KMS-11 (cell line): ENCODE data around the gene ZNF396.

Source experiments
- H2AFZ ChIP-seq: fragments of 200-600 bp; sonication (generic); 2 replicates; pipeline ENCODE4 v1.6.1; 2016; ENCODE audit warnings: antibody characterized with exemption, mixed run types, low read depth
- H3K27ac ChIP-seq: fragments of 200-600 bp; sonication (generic); 2 replicates; pipeline ENCODE4 v1.6.1; 2016; ENCODE audit warnings: mild to moderate bottlenecking, mixed run types
- H3K27me3 ChIP-seq: fragments of 200-600 bp; sonication (generic); 2 replicates; pipeline ENCODE4 v1.6.1; 2017; ENCODE audit warnings: mild to moderate bottlenecking, low read depth, mixed run types, moderate library complexity; ENCODE audit not compliant: insufficient read depth
- H3K36me3 ChIP-seq: fragments of 200-600 bp; sonication (generic); 2 replicates; pipeline ENCODE4 v1.6.1; 2017; ENCODE audit warnings: mild to moderate bottlenecking, mixed run types; ENCODE audit not compliant: insufficient read depth
- H3K4me1 ChIP-seq: fragments of 200-600 bp; sonication (generic); 2 replicates; pipeline ENCODE4 v1.6.1; 2016; ENCODE audit warnings: mild to moderate bottlenecking, low read depth, mixed run types; ENCODE audit not compliant: poor library complexity, severe bottlenecking
- H3K4me2 ChIP-seq: fragments of 200-600 bp; sonication (generic); 2 replicates; pipeline ENCODE4 v1.7.0; 2016; ENCODE audit warnings: mild to moderate bottlenecking, mixed run types
- H3K4me3 ChIP-seq: fragments of 200-600 bp; sonication (generic); IDR thresholded peaks from 2 replicates; pipeline ENCODE4 v1.6.1; 2017; ENCODE audit warnings: low read depth, low read length, mixed read lengths; ENCODE audit not compliant: insufficient read depth
- H3K79me2 ChIP-seq: fragments of 200-600 bp; sonication (generic); 2 replicates; pipeline ENCODE4 v1.6.1; 2016; ENCODE audit warnings: low read depth, mixed run types; ENCODE audit not compliant: insufficient read depth
- H3K9ac ChIP-seq: fragments of 200-600 bp; sonication (generic); 2 replicates; pipeline ENCODE4 v1.6.1; 2016; ENCODE audit warnings: mild to moderate bottlenecking, mixed run types
- H4K20me1 ChIP-seq: fragments of 200-600 bp; sonication (generic); 2 replicates; pipeline ENCODE4 v1.6.1; 2016; ENCODE audit warnings: mild to moderate bottlenecking, mixed run types; ENCODE audit not compliant: insufficient read depth
- CTCF ChIP-seq: fragments of 200-600 bp; sonication (generic); conservative IDR thresholded peaks from 2 replicates; pipeline ENCODE4 v1.6.1; 2017; ENCODE audit warnings: low read depth, mild to moderate bottlenecking, antibody characterized with exemption, low read length, moderate library complexity, mixed read lengths

ZNF396 gene

DNA sequence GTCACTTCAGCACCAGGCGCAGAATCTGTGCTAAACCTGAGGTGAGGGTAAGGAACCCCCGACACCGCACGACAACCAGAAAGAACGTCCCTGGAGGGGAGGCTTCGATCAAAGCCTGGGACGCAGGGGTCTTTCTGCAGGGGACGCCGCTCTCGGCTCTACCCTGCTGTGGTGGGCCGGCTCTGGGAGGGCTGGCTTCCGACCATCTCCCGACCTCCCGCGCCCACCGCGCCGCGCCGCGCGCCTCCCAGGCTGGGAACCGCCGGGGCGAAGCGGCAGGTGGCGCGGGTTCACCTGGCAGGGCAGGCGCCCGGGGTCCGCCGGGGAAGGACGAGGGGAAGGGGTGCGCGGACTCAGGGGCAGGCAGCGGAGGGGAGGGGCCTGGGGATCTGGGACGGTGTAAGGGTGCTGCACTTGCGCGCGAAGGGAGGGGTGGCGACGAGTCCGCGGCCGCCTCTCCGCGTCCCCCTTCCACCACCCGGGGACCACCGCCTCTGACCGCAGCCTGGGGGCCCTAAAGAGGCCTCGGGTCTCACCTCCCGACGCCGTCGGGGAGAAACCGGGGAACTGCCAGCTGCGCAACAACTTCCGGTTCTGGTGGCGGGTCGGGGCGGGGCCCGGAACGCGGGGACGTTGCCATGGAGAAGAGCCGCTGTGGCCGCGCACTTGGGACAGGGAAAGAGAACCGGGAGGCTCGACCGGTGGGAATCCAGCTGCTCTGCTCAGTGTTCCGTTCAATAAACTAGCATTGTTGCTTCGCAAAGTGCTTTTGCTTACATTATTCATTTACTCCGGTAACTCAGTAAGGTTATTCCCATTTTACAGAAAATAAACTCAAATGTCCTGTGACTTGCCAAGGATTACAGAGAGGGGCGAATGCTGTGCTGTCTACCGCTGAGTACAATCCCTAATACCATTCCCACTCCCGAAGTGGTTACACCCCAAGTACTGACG is at the start of gene ZNF396:
ZNF396 (minus strand) TSS at position 596 of the 954 bp plus-strand sequence. CDS start 3,045 bp downstream, outside the sequence.
- H3K36me3 ChIP-seq: no peaks in the 10 kb centered on the region
- peak within 1 kb of the TSS; percentile 96 for H2AFZ ChIP-seq
- no peak within 1 kb of the TSS for H3K4me3 ChIP-seq
- no peaks in the 10 kb centered on the region for H4K20me1 ChIP-seq
- H3K4me1 ChIP-seq: no peaks in the 10 kb centered on the region
- peak within 1 kb of the TSS; percentile 27 for H3K4me2 ChIP-seq
- no peak for TF ChIP-seq CTCF
- no peaks in the 10 kb centered on the region for H3K79me2 ChIP-seq
- peak within 1 kb of the TSS; percentile 41; the same call in 1 of the 2 replicates for H3K9ac ChIP-seq
- H3K27me3 ChIP-seq: no peaks in the 10 kb centered on the region
- H3K27ac ChIP-seq: no peak within 1 kb of the TSS

DNA sequence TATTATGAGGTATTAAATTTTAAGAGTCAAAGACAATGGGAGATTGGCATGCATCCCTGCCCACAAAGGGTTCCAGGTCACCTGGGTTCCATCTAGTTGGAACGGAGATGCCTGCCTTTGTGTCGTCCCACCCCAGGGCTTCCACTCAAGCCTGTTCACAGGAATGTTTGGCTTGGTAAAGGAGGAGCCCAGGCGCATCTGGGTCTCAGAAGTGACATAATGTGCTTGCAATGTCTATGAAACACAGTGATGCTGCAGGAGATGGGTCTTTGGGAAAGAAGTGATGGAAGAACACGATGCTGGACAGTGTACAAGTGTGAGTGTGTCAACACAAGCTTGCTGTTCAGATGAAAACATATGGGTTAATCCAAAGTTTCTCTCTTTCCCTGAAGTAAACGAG is 49.6 kb upstream of the ZNF396 start:
- Histone ChIP-seq H4K20me1 (no peaks in the 10 kb centered on the region), H3K36me3 (no peaks in the 10 kb centered on the region), H3K79me2 (no peaks in the 10 kb centered on the region), H3K27me3 (no peaks in the 10 kb centered on the region), H3K27ac (no peak overlapping the region), H3K4me1 (no peaks in the 10 kb centered on the region), H3K4me2 (no peak overlapping the region), H3K9ac (no peak overlapping the region), H3K4me3 (no peak overlapping the region), H2AFZ (no peak overlapping the region)
- no peak for TF ChIP-seq CTCF

DNA sequence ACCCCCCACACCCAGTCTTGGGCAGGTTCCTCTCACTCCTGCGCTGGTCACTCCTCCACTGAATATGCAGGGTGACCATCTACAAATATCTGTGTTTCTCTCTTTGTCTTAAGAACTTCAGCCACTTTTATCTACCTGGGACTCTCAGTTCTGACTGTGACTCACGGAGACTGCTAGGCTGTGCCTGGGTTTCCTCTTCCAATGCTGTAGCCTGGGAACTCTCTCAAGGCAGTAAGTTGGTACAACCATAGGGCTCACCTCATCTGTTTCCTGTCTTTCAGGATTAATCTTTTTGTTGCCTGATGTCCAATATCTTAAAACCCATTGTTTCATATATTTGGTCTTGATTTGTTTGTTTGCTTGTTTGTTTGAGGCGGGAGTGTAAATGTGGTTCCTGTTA is 47.2 kb upstream of the ZNF396 start:
- Histone ChIP-seq H3K4me2 (no peak overlapping the region), H4K20me1 (no peaks in the 10 kb centered on the region), H3K27me3 (no peaks in the 10 kb centered on the region), H3K9ac (no peak overlapping the region), H3K27ac (no peak overlapping the region), H2AFZ (no peak overlapping the region), H3K79me2 (no peaks in the 10 kb centered on the region), H3K36me3 (no peaks in the 10 kb centered on the region), H3K4me1 (no peaks in the 10 kb centered on the region), H3K4me3 (no peak overlapping the region)
- no peak for TF ChIP-seq CTCF

GRCh38 chr18:35422237-35422636 is 45.1 kb upstream of the ZNF396 start:
- Histone ChIP-seq H3K27me3 (no peaks in the 10 kb centered on the region), H4K20me1 (no peaks in the 10 kb centered on the region), H3K9ac (no peak overlapping the region), H3K36me3 (no peaks in the 10 kb centered on the region), H3K4me3 (no peak overlapping the region), H3K4me2 (no peak overlapping the region), H3K79me2 (no peaks in the 10 kb centered on the region), H3K4me1 (no peaks in the 10 kb centered on the region), H3K27ac (no peak overlapping the region), H2AFZ (no peak overlapping the region)
- no peak for TF ChIP-seq CTCF
